ENCODE data around the gene TMBIM4.
A peak's percentile ranks its signal among the peaks of the same experiment; 100 is the strongest.
"Not testable (repeated sequence)": the region's sequence is repeated elsewhere in the genome, so short reads cannot be mapped to it uniquely, and the experiment has no call there.

Gene TMBIM4, protein sequence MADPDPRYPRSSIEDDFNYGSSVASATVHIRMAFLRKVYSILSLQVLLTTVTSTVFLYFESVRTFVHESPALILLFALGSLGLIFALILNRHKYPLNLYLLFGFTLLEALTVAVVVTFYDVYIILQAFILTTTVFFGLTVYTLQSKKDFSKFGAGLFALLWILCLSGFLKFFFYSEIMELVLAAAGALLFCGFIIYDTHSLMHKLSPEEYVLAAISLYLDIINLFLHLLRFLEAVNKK

DNA sequence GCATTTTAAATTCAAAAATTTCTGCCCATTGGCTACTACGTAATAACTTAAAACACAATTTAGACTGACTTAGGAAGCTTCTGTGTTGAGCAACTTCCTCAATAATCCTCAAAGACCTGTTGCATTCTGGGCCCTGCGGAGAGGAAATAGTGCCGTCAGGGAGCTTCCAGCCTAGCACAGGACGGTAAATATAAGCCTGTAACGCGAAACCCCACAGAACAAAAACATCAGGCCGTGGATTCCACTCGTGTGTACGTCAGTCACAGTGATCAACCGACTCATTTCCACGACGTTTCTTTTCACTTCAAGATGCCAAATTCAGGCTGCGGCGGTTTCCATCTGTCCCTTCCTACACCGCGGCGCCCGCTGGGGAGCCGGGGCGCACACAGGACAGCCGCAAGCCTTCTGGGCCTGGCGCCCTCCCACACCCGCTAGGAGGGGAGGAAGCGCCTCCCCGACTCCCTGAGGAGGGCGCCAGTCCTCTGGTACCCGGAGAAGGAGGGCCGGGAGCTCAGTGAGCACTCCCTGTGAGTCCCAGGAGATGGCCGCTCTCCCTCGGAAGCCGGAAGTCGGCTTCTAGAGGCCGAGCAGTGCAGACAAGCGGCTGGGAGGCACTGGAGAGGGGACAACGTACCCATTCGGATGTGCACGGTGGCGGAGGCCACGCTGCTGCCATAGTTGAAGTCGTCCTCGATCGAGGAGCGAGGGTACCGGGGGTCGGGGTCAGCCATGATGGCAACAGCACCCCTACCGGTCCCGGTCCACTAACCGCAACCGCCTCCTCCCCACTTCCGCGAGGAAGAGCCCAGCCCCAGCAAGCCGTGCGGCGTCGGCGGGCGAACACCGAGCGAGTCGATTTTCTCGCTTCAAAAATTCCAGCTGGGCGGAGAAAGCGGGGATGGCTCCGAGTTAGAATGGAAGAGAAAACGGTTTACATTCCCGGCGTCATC lies at the start of gene TMBIM4:
TMBIM4 (minus strand) TSS at position 776 of the 950 bp plus-strand sequence; CDS start at position 731, 45 bp downstream.
- peak; percentile 87 for DNase-seq

DNA sequence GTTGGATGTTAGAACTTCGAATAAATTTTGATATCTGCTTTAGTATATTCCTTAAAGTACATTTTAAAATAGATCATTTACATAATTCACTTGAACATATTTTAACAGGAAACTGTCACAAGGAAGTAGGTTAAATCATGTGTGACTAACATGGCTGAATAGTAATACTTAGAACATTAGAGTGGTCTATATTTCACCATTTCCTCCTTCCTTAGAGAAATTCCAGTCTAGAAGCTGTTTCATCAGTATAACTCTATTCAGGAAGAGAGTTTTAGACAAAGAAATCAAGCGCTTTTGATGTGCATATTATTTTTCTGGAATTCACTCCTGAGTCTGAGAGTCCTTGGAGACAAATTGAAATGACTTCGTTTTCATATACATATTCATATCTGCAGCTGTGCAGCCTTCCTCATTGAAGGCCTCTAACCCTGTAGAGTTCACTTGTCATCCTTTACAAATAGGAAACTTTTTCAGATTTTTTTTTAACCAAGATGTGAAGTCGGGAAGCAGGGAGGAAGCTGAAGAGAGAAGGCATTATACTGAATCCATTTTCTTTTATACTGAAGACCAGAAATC lies 47.6 kb upstream of the TMBIM4 start:
- DNase-seq, result no peak

DNA sequence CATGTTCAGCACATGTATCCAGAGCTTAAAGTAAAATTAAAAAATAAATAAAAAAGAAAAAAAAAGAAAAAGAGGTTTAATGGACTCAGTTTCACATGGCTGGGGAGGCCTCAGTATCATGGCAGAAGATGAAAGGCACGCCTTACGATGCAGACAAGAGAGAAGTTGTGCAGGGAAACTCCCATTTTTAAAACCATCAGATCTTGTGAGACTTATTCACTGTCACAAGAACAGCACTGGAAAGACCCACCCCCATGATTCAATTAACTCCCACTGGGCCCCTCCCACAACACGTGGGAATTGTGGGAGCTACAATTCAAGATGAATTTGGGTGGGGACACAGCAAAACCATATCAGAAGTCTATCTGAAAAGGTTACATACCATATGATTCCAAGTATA lies 43.2 kb upstream of the TMBIM4 start:
- DNase-seq, result not testable (repeated sequence)

DNA sequence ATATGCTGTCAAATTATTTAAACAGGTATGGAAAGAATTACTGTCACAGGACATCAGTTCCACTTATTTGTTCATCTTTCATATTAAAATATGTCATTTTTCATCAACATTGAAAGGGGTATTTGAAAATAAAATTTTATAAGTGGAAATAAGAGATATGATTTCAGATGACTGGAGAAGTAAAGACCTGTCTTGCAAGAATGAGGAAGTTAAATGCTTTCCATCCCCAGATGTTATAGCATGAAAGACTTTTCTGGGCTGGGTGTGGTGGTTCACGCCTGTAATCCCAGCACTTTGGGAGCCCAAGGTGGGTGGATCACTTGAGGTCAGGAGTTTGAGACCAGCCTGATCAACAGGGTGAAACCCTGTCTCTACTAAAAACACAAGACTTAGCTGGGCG lies 41.8 kb upstream of the TMBIM4 start:
- not testable (repeated sequence) for DNase-seq

DNA sequence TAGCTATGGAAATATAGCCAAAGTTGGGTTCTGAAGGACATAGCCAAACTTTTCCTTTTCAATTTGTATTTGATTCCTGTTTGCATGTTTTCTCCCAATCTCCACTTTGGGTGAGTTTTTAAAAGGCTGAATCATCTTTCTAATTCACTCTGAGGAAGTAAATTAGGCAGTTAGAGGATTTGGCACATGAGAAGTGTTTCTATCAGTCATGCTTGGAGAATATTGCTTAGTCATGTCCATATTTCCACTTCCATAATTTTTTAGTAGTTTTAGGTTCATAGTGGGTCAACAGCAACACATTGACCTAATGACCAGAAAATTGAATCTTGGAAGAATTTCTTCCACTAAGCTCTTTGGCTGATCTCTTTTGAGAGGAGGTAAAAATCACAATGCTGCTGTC lies 41.0 kb upstream of the TMBIM4 start:
- no peak for DNase-seq

DNA sequence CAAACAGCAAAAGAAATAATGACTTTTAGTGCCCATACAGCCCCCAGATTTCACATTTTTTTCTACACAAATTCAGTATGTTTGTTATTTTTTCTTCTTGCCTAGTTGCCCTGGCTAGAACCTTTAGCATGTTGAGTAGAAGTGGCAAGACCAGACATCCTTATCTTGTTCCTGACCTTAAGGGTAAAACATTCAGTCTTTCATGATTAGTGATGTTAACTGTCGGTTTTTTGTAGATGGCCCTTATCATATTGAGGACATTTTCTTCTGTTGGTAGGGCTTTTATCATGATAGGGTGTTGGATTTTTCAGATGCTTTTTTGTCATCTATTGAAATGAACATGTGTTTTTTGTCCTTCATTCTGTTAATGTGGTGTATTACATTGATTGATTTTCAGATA lies 36.3 kb upstream of the TMBIM4 start:
- no peak for DNase-seq

DNA sequence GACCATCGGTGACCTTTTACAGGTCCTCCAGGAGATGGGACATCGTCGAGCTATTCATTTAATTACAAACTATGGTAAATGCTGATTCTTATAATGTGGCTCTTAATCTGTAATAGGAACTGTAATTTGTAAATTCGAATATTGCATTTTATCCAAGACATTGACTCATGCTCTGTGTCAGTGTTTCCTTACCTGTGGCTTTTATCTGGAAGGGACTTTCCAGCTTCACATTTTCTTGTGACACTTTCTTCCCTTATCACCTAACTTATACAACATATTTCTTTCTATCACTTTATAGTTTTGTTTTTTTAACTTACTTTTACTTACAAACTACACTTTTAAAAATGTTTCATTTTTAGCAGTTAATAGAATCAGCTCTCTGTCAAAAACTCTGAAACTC lies 34.0 kb upstream of the TMBIM4 start:
- no peak for DNase-seq

DNA sequence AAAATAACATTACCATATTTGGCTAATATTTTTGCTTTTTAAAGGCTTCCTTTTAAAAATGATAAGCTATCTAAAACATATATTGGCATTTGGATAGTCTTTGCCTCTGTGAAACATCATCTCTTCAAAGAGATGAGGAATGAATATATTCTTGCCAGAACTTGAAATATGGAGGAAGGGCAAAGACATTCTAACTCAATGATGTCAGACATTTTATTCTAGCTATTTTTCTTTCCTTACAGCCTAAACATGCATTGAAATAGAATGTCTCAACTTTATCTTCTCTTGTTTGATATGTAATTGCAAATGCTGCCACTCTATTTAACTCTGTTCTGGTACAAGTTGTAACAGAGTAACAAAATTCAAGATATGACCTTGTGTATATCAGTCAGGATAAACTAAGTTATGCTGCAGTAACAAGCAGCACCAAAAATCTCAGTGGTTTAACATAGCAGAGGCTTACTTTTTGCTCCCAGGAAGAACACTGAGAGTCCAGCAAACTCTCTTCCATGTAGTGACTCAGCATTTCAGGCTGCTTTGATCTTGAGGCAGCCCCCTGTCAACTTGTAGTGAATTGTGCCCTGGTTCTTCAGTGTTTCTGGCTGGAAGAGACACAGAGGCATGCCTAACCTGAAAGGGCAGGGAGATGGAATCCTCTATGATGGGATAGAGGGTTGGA lies 30.2 kb upstream of the TMBIM4 start:
- DNase-seq, result no peak

DNA sequence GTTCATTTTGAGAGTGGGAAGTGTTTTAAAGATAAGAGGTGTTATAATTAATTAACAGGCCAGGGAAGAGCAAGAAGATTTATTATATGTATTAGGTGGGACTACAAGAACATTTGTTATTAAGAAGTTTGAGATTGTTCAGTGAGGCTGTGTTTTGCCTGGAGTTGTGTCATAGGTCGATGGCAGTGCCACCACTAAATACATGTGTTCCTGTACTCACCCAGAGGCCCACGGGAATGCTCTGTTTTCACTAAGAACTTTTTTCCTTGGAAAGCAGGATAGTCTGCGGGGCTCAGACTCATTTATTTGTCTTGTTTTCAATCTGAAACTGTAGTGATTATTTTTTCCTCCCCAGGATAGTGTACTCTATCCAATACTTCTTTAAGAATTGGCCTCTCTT lies 29.3 kb upstream of the TMBIM4 start:
- DNase-seq, result no peak

DNA sequence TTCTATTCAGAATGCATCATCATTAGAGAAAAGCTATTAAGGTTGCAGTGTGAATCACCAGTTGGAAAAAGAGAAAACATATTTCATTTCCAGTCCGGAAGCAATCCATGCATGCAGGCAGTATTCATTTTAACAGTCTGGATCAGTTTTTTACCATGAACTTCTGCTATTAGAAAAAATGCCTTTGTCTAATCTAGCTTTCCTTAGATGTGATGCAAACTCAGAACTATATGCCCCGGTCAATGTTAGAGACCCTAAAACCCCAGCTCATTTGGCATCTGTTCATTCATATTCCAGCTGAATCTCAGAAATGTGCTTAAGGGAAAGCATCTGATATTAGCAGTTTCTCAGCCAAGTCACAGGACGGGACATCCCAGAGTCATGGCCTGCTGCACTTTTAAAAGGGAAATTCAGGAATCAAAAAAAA lies 27.7 kb upstream of the TMBIM4 start:
- DNase-seq, result no peak

DNA sequence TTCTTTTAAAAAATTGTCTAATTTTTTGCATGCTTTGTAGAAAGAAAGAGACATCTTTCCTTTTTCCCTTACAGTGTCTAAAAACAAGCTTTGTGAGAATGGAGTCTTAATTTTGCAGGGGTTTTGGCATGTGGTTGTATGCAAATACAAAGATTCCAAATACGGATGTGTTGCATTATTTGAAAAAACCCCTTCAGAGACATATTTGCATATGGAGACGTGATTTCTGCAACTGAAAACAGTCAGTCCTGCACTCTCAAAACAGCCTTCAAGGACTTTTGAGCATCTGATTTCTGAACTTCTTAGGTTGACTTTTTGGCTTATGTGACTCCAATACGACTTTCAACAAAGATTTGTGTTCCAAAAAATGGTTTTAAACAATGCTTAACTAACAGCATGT lies 27.0 kb upstream of the TMBIM4 start:
- no peak for DNase-seq

DNA sequence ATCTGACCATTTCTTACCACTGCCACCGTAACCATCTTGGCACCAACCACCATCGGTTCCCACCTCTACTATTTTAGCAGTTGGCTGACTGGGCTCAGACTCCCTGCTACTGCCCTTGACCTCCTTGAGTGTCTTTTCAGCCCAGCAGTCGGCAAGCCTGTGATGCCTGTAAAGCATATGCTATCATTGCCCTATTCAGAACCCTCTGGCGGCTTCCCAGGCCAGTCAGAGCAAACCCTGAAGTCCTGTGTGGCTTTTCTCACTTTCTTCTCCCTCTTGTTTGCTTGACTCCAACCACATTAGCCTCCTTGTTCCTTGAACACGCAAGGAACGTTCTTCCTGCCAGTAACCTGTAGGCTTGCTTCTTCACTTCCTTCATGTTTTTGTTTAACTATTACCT lies 25.4 kb upstream of the TMBIM4 start:
- DNase-seq, result no peak

DNA sequence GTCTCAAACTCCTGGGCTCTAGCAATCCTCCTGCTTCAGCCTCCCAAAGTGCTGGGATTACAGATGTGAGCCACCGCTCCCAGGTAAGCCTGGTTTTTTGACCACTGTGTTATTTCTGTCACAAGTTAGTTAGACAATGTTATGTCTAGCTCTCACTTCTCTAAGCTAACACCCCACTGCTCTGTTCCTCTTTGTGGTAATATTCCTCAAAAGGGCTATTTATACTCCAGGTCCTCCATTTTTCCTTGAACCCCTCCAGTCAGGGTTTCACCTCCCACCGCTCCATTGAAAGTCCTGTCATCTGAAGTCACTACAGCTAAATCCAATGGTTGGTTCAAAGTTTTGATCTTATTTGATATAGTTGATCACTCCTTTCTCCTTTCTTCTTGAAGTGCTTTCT lies 24.3 kb upstream of the TMBIM4 start:
- no peak for DNase-seq

DNA sequence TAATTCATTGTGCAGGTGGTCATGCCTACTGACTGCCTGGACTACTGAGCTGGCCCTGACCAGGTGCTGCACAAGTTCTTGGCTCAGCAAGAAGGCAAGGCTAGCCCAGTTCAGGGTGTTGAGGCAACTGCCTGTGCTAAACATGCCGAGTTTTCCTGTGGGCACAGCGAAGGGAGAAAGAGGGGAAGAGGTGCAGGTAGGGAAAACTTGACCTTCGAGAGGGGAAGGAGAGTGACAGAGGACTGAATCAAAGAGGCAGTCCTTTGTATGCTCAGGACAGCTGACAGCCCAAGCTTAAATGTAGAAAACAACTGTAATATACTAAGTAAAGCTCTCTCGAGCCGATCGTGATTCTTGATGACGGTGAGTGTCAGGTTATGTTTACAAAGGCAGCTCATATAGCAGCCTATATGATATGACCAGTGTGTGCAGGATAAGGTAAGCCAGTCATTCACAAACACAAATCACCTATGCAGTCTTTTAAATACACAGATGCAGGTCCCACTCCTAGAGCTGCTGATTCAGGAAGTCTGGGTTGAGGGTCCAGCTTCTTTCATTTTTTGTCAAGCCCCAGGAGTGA lies 21.8 kb upstream of the TMBIM4 start:
- no peak for DNase-seq

DNA sequence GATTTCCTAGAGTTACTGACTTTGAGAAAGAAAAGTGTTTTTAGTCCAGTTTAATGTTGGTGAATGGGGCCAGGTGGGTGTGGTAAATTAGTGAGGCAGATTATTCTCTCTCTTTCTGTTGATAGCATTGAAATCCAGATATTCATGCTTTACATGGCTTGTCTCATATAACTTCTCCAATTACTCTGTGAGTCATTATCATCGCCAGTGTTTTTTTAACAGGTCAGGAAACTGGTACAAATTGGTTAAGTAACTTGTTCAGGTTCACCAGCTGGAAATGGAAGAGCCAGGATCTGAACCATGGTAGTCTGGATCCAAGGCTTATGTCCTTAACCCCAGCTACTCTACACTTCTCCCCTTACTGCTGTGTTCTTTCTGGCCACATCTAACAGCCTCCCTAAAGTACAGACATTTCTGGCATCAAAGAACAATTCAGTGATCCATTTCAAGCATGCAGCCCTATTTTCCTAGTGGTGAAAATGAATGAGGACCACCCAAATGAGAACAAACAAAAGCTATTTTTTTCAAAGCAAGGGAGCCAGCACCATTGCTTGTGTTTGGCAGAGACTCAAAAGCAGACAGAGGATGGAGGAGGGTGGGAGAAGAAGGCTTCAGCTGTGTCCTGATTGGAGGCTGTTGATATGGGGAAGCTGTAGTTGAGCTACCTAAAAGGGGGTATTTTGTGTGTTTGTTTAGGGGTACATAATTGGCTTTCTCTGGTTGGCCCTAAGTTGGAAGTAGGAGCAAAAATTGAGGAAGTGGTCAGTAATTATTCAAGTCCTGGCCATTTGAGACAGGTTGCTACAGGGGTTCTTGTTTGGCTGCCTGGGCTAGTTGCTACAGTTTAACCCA lies 20.9 kb upstream of the TMBIM4 start:
- no peak for DNase-seq

DNA sequence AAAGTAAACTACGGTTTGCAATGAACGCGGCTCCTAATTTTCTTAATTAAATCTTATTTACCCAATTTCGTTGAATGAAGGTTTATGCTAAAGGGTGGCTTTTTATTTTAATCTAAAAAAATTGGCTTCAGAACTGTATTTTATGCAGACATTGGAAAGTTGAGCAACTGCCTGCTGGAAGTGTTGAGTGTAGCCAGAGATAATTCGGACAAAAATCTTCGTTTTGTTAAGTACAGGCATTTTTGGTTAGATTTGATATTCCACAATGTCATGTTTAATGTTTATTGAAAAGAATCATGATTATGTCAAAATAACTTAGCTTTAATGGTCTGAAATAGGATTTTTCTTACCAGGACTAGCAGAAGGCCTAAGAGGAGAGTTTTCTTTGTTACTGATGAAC lies 20.1 kb upstream of the TMBIM4 start:
- DNase-seq, result no peak

DNA sequence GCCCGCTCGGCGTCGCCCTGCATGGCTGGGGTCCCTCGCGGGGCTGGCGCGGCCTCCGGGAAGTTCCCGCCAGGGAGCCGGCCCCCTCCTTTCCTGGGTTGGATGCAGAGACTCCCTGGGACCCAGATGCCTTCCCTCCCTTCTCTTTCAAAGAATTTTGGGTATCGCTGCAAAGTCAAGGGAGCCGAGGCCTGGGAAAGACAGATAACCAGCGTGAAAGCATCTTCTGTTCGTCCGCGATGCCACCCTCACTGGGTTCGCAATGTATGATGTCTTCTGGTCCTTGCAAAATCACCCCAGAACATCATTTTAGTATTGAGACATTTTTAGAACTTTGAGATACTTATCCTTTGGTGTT lies 19.7 kb upstream of the TMBIM4 start:
- no peak for DNase-seq

DNA sequence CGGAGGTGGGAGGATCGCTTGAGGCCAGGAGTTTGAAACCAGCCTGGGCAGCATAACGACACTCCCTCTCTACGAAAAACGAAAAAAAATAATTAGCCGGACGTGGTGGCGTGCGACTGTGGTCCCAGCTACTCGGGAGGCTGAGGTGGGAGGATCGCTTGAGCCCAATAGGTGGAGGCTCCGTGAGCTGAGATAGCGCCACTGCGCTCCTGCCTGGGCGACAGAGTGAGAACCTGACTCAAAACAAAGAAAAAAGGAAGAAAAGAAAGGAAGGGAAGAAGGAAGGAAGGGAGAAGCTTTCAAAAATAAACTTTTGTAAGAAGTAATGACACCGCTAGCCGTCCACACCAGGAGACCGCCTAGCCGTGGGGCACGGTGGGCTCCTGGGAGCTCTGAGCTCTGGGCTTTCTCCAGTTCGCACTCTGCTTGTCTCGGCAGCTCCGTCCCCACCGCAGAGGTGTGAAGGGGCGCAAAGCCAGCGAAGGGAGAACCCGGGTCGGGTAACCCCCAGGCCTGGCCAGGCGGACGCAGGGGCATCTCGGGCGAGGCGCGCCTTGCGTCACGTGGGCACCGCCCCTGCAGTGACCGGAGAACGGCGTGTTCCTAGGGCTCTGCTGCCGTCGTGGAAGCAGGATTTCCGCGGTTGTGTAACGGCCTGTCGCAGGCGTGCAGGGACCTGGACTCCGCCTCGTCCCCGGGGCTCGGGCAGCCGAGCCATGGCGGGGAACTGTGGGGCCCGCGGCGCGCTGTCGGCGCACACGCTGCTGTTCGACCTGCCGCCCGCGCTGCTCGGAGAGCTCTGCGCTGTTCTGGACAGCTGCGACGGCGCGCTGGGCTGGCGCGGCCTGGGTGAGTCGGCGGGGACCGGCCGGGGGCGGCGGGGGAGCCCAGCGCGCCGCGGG lies 19.0 kb upstream of the TMBIM4 start, which contains the start of gene IRAK3:
IRAK3 (plus strand) TSS at position 631 of the 902 bp plus-strand sequence; CDS start at position 717, 86 bp downstream.
- no peak for DNase-seq

DNA sequence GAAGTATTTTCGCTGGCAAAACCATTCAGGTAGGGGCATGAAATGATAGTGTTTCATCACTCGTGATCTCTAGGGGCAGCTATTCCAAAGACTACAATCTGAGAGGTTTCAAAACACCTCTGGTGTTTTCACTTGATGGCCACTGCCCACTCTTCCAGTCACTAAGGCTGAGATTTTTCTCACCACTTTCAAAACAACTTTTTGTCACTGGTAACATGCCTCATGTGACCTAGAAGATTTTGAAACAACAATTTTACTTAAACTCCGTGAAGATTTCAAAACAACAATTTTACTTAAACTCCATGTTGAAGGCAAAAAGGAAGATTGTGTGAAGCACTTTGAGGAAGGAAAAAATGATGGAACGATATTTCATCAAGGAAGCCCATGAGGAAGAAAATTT lies 18.0 kb upstream of the TMBIM4 start:
- DNase-seq, result no peak

DNA sequence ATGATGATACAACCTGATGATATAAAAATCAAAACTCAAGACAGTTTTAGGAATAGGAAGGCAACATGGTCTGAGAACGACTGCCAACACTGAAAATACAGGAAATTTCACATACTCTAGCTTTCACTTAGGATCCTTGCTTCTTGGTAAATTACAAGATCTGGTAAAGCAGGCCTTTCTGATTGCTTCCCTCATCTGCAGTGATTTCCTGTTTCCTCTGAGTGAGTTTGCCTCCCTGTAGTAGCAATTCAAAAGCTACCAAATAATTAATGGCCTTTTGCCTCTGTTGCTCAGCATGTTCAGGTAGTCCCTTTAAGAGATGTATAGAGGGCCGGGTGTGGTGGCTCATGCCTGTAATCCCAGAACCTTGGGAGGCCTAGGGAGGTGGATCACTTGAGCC lies 17.2 kb upstream of the TMBIM4 start:
- DNase-seq, result no peak

DNA sequence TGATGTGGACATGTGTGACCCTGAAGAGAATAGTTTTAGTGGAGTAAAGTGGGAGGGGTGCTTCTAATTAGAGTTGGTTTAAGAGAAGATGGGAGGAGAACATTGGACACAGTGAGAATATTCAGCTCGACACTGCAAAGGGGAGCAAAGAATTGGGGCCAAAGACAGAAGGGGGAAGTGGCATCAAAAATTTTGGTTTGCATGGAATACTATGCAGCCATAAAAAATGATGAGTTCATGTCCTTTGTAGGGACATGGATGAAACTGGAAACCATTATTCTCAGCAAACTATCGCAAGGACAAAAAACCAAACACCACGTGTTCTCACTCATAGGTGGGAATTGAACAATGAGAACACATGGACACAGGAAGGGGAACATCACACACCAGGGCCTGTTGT lies 15.0 kb upstream of the TMBIM4 start:
- not testable (repeated sequence) for DNase-seq

Measured in NCI-H1694 treated with DMSO at 0.1 percent for 48 hours (cell line).